NCI-H2081 treated with DMSO at 0.1 percent for 48 hours (cell line): ENCODE data around the gene DDN.

Experiments
- DNase-seq: peaks from one replicate; lab custom pipeline; 2025; lab: John Stamatoyannopoulos, UW

The DDN gene

DNA sequence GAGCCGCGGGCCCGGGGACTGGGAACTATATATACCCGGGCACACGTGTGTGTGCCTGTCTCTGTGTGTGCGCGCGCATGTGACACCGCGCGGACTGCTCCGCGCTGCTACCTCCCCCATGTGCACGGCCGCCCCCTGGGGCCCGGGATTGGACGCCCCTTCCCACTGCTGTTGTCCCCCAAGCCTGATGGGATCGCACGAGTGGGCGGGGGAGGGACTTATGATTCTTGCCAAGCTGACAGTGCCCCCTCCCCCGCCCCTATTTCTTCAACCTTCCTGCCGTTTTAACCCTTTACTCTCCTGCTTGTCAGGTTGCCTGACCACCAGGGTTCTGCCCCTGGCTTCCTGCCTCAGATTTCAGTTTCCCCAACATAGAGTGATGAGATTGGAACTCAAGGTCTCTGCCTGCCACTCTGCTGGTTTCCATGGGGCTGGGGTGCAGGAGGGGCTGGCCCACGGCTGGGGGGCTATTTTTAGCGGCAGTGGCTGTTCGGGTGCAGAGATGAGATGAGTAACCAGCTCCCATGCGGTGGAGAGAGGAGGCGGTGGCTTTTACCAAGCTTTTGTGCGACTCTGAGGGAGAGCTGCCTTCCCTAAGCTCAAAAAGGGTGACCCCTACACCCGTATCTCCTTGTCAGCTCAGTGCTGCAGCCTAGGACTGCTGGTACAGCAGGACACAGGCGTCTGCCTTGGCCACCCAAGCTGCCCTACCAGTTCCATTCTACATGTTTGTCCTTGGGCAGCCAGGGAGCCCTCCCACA lies at the start of gene DDN:
Gene DDN, minus strand, starts transcription at position 5 of the 761 bp plus-strand sequence. CDS start 88 bp downstream, outside the sequence.
- DNase-seq: no peak

DNA sequence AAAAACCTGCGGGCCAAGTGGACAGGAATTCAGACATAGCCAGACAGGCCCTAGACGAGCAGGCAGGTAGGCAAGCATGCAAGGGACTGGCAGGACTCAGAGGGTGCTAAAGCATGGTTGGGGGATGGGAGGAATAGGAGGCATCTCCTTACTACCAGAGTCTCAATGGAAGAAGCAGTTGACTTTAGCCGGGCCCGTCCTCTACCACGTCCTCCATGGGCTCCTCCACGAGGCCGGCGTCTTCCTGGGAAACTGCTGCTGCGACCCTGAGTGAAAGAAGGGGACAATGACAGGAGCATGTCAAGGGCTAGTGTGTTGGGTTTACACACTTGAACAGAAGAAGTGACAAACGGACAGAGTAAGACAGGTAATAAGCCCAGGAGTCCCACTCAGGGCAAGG lies 49.8 kb upstream of the DDN start:
- no peak for DNase-seq

DNA sequence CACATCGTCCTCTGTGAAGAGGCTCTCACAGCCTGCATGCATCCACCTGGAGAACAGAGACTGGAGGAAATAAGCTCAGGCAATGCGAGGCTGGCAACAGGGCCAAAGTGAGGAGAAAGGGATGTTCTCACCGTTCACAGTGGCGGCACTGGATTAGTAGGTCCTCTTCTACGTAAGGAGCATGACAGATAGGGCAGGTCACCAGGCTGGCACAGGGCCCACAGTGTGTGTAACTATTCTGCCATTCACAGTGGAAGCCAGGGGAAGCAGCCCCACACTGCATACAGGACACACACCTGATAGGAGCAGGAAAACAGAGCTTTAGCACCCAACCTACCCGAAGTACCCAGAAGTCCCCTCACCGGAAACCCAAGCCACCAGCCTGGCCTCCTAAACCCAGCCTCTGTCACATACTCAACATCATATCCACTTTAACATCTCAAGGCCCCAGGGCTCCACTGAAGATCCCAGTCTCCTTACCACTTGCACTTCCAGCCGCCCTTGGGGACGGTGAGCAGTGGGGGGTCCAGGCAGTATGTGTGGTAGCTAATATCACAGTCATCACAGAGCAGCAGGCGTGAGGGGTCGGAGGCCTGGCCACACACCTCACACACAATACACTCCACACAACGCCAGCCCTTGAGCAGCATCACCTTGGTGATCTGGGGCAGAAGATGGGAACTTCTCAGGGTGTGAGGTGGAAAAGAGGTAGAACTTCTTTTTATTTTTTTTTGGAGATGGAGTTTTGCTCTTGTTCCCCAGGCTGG lies 47.1 kb upstream of the DDN start:
- DNase-seq: no peak

DNA sequence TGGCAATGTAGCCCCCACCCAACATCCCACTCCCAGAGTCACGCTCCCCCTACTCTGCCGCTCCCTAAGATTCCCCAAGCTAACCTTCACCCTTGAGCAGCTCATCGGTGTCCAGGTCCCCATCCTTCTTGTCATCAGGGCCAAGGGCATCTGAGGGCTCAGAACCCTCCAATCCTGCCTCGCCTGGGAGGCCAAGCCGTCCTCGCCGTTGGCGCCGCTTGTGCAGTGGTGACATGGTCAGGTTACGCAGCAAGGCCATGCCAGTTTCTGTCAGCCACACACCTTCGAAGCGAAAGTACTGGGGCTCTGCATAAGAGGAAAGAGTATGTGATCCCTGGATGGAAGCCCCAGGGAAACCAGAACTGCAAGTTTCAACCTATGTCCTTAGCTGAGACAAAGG lies 45.5 kb upstream of the DDN start:
- no peak for DNase-seq

DNA sequence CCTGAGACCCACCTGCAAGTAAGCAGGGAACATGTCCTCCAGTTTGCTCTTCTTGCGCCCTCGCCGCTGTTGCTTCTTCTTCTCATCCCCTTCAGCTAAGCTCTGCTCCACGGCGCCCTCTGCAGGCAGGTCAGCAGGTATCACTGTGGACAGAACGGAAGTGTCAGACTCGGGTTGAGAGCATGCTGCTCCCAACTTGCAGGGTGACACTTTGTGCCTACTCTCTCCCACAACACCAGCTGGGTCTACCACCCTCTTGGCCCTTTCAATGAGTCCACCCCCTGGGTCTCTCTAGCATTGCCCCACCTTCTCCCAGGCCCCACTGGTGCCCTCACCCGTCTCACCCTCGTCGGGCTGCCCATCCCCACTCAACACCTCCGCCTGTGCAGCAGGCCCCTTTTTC lies 44.7 kb upstream of the DDN start:
- no peak for DNase-seq

DNA sequence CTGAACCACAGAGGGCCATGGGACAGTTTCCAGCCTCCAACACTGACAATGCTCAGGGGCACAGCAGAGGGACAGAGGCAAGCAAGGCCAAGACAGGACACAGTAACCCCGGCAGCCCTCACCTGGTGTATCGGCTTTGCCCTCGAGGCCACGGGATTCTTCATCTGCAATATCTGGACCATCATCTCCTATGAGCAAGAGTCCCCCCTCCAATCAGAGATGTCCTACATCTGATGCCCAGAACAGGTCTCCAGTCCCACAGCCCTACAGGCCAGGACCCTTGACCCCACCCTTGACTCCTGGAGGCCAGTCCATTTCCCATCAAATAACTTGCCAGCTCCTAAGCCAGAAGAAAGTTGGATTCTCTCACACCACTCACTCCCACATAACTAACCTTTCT lies 44.1 kb upstream of the DDN start:
- DNase-seq: no peak

DNA sequence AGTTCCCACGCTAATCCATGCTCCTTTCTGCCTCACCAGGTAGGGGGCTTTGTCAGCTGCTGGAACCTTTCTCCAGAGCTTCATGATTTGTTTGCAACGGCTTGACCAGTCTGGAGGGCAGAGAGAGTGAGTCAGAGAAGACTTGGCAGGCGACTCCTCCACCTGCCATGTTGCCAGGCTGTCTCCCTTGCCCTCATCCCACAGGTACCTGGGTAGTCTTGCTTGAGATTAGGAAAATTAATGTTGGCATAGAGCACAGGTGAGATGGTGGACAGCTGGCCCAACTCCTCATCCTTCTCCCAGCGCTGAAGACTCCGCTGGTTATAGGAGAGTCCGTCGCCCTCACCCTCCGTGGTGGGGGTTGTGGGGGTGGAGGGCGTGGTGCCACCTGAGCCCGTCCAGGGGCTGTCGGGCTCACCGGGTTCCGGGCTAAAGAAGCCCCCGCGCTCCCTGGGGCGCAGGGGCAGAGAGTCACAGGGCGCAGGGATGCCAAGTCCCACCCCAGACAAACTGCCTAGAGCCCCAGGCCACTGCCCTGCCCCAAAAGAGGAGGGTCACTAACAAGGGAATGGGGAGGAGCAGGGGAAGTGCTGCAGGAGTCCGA lies 42.8 kb upstream of the DDN start:
- DNase-seq: no peak

DNA sequence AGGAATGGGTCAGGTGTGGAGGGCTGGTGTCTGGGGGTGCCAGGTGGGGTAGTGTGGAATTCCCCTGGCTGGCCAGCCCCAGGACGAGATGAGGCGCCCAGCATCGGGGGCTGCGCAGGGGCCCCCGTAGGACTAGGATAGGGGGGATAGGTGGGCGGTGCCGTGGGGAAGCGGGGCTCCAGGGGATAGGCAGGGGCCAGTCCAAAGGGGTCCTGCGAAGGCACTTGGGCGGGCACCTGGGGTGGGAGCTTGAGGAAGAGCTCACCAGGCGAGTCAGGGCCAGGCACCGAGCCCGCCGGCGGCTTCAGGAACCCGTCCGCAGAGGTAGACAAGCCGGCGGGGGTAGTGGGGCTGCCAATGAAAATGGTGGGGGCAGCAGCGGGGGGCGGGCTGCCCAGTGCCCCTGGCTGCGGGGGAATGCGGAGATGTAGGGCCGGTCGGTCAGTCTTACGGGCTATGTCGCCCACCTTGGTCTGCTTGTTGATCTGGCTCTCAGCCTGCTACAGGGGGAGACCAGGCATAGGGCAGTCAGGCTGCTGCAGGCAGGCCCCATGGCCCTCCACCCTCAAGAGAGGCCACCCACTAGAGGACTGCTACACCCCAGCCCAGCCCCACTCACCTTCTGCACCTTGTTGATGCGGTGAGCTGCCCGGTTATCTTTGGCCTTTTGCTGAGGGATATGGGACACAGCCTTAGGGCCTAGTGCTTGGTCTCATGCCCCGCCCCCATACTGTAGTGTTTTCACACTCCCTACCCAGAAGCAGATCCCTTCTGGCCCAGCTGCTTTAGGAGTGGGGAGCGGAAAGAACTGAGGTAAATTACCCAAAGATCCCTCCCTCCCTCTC lies 42.1 kb upstream of the DDN start:
- DNase-seq: no peak

DNA sequence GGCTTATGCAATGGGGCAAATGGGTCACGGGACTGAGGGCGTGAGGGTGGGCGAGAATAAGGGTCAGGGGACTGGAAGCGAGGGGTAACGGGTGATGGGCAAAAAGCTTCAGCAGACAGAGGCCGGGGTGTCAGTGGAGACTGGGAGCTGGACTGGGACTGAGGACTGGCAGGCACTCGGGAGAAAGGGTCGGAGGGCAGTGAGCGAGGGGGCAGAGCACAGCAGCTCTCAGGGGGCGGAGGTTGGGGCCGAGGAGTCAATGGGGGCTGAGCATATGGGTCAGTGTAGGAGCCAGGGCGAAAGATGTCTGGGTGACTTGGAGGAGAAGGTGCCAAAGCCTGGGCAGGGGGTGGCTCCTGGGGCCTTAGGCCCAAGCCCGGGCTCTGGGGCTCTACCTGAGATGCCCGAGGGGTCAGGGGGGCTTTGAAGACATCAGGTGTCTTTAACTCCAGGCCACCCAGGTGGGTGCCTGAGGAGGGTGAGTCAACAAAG lies 41.2 kb upstream of the DDN start:
- DNase-seq: no peak

DNA sequence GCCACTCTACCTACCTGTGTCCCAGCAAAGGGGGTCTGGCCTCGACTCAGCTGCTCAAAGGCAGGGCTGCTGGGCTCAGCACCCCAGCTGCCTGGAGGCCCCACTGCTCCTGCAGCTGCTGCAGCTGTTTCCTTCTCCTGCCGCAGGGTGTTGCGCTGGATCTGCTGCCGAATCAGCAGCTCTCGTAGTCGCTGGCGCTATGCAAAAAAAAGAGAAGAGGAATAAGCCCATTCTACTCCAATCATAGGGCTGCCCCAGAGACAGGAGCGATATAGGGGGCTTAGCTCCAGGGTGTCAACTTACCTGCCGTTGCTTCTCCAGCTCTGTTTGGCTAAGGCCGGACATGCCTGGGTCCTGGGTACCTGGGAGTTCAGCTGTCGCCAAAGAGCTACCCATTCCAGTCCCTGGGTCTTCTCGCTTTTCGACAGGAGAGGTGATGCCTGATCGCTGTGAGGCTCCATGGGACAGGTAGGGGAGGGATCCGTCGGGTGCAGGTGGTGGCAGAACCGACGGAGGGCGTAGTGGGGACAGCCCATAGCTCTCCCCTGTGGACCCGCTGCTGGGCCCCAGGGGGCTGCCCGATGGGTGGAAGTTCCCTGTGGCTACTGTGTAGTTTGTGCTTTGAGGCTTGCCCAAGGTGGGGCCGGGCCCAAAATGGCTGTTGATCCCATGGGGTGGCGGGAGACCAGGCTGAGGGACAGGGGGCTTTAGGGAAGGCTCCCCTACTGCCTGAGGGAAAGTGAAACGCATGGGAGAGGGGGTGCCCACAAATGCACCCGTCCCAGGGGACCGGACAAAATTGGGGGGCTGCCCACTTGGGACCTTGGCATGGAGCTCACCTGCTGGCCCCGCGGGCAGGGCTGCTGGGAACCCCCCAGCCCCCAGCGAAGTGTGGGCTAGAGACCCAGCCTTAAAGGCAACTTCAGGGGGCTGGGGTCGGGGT lies 40.5 kb upstream of the DDN start:
- no peak for DNase-seq

DNA sequence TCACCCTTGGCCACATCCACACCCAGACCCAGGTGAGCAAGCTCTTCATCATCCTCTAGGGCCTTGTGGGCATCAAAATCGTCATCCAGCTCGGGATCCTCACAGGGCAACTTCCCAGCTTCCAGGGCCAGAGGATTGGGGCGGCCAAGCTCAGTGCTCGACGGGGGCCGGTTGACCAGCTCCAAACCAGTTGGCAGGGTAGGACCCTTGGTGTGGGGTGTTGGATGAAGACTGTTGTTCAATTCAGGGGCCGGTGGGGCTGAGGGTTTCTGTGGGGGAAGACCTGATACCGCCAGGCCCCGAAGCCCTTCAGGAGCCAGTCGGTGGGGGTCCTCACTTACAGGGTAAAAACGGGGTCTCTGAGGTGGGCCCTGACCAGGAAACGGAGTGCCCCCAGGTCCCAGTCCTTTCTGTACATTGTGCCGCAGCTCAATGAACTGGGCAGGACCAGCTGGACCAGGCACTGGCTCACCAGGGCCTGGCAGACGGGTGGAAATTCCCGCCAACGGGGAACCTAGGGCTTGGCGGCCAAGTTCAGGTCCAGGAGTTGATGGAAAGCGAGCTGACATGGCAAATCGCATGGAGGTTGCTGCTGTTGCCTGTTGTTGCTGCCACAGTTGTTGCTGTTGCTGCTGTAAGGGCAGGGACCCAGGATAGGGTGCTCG lies 39.2 kb upstream of the DDN start:
- no peak for DNase-seq

DNA sequence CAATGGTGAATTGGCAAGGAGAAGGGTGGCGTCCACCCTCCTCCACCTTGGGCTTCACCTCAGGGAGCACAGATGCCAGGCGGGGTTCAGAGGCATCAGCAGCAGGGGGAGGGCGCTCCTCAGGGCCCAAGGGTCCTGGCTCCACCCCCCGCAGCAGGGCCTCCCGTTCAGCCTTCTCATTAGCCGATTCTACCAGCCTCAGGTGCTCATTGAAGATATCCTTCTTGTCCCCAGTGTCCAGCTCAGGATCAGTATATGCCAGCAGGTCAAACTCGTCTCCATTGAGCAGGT lies 38.7 kb upstream of the DDN start:
- DNase-seq: no peak

DNA sequence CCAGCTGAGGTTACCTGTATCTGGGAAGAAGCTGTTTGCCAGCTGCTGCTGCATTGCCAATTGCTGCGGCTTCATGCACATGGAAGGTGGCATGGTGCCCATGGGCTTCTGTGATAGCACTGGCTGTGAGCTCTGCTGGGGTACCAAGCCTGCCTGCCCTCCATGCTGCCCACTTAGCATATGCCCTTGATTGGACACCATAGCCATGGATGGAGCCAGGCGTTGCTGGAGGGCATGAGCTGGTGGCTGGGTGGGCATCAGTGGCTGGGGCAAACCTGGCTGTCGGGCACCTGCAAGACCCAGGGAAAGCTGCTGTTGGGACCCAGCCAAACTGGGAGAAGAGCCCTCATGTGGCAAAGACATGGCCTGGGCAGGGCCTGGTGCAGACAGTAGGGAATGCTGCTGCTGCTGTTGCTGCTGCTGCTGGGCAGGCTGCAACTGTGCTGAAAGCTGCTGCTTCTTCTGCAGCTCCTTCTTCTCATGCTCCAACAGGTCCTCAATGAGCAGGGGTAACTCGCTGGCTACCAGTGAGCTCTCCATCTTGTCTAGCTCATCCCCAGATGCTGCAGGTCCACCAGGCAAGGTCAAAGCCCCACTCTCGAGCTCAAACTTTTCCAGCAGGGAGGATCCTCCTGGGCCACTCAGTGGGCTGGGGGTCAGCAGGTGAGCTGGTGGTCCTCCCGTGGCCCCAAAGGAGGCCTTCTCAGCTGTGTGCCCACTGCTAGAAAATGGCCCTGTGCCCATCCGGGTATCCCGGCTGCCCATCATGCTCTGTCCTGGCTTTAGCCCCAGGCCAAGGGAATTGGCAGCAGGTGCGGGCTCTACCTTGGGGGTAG lies 38.2 kb upstream of the DDN start:
- DNase-seq: no peak

DNA sequence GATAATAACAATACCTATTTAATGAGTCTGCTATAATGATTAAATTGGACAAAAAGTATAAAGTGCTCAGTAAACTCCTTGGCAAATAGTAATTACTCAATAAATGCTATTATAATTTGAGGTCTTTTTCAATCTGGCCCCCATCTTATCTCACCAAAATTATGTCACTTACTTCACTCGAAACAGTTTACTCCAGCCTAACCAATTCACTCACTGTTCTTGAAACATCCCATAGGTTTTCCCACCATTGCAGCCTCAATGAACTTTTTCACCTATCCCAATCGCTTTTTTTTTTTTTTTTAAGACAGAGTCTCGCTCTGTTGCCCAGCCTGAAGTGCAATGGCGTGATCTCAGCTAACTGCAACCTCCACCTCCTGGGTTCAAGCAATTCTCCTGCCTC lies 36.9 kb upstream of the DDN start:
- no peak for DNase-seq

DNA sequence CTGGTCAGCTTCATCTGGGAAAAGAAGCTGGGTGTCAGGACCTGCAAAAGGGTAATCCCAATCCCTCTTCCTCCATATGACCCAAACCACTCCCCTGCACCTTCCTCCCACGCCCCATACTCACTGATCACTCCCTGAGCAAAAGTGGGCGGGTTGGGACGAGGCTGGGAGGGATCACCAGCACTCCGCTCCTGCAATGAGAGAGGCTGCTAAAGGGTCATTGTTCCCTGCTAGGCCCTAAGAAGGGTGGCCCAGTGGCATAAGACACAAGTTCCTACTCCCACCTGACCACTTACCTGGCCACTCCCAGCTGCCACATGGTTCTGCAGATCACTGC lies 35.1 kb upstream of the DDN start:
- DNase-seq: no peak

DNA sequence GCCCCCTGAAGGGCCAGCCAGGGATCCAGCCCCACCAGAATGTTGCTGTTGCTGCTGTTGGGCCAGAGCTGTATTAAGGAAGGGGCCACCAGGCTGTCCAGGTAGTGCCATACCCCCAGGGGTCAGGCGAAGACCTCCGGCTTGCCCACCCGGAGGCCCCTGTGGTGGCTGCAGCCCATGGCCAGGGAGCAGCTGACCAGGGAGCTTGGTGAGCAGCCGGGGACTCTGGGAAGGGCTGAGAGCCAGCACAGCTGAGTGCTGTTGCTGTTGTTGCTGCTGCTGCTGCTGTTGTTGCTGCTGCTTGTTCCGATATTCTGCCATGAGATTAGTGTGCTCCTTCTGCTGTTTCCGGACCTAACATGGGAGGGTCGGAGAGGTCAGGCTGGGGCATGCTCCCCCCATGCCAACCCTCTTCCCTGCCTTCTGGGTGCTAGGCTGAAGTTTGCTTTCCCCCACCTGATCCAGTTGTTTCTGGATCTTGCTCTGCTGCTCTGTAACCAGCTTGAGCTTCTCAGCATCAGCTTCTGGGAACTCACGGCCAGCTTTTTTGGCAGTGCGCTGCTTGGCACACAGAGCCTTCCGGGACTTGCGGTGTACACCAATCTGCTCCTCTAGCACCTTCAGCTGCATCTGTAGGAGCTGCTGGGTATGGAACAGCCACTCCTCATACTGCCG lies 34.6 kb upstream of the DDN start:
- no peak for DNase-seq

DNA sequence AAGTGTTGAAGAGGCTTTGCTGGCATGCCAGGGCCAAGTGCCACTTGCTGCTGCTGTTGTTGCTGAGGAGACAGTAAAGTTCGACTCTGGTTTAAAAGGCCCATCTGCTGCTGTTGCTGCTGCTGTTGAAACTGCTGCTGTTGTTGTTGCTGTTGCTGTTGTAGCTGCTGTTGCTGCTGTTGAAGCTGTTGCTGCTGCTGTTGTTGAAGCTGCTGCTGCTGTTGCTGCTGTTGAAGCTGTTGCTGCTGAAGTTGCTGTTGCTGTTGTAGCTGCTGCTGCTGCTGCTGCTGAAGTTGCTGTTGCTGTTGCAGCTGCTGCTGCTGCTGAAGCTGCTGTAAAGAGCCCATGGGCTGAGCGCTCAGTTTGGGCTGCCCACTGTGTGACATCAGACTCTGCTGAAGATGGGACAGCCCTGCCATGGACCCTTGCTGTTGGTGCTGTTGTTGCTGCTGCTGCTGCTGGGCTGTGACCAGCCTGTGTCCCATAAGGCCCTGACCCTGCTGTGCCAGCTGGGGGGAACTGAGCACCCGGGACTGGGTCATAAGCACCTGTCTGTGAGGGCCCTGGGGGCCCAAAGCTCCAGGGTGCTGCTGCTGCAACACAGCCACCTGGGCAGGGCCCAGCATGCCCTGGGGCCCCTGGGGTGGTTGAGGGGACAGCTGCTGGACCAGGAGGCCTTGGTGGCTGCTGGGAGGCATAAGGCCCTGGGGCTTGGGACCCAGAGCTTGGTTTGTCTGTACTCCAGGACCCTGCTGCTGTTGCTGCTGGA lies 33.7 kb upstream of the DDN start:
- no peak for DNase-seq

DNA sequence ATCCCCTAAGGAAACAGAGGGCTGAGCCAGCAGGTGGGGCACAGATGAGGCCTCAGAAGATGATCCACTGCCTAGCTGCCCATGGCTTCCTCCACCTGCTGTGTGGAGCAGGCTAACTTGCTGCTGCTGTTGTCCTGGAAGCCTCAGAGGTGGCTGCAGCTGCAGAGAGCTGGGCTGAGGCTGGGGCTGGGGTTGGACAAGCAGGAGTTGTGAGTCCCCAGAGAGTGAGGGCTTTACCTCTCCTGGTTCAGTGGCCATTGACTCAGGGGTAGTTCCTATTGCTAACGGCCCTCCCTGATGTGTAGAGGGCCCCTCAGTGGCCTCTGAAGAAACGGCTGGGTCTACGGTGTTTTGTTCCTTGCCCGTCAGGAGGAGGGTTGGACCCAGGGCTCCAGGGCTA lies 33.1 kb upstream of the DDN start:
- DNase-seq: no peak
